ENCODE results near the gene MAP1LC3B.
"Not testable (repeated sequence)": the region's sequence is repeated elsewhere in the genome, so short reads cannot be mapped to it uniquely, and the experiment has no call there.

MAP1LC3B gene

DNA sequence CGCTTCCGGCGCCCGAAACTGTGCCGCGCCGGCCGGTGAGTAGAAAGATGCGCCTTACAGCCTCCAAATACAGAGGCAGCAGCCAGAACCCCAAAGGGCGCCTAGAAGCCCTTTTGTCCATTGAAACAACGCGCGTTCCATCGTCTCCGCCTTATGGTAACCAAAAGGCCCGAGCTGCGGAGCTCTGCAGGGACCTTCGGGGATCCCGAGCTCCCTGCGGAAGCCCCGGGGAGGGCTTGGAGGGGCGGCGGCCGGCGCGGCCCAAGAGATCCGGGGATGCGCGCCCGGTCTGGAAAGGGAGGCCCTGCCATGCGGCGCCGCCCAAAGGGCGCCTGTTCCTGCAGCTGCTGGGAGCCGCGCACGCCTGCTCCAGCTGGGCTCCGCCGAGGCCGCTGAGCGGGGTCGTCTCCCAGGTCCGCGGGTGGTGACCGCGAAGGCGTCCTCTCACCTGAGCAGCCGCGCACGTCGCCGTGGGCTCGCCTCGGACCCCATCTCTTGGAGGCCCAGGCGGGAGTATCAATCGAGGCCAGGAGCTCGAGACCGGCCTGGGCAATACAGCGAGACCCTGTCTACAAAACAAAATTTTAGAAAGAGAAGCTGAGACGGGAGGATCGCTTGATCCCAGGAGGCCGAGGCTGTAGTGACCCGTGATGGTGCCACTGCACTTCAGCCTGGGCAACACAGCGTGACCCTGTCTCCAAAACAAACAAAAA lies 7.8 kb upstream of the MAP1LC3B start:
- Histone ChIP-seq H2BK120ac (ENCODE audit: low read depth, low read length) (peak overlapping the region; percentile 51), H3K9me3 (replicated peaks in 1 of 2; ENCODE audit: control insufficient read depth in 2 of 2, insufficient read depth in 1 of 2, low read depth in 1 of 2, low read length in 2 of 2) (no peaks in the 10 kb centered on the region), H3K9ac (ENCODE audit: low read depth, low read length, poor library complexity) (peak overlapping the region; percentile 88), H3K14ac (ENCODE audit: low read length) (no peak overlapping the region), H3K4me2 (ENCODE audit: insufficient read depth, low read length, poor library complexity, severe bottlenecking) (peak overlapping the region; percentile 75), H3K4me3 (ENCODE audit: low read length in 2 of 2) (peak overlapping the region; percentile 66 to 89), H2BK5ac (ENCODE audit: low read length) (peak overlapping the region; percentile 20), H3K79me1 (ENCODE audit: low read depth, low read length) (peaks cover 8% of the 10 kb centered on the region), H4K91ac (ENCODE audit: low read depth, low read length, poor library complexity) (no peak overlapping the region), H3K4me1 (ENCODE audit: control insufficient read depth in 2 of 2, insufficient read depth in 1 of 2, low read depth in 1 of 2, low read length in 2 of 2) (peaks cover 4 to 23% of the 10 kb centered on the region in 2 donors), H3K18ac (ENCODE audit: low read length) (peak overlapping the region; percentile 82), H2BK12ac (ENCODE audit: low read length) (no peak overlapping the region), H2AFZ (ENCODE audit: low read length) (peak overlapping the region; percentile 98), H3K27me3 (ENCODE audit: control insufficient read depth in 3 of 3, insufficient read depth in 3 of 3, low read depth in 1 of 3, low read length in 3 of 3) (no peaks in the 10 kb centered on the region), H3K36me3 (replicated peaks in 1 of 2; ENCODE audit: control insufficient read depth in 2 of 2, insufficient read depth in 2 of 2, low read length in 2 of 2) (peaks cover 0 to 8% of the 10 kb centered on the region in 2 donors), H3K27ac (replicated peaks; ENCODE audit: low read length) (peak overlapping the region; percentile 94), H3K4ac (ENCODE audit: low read length) (no peak overlapping the region), H3K23ac (ENCODE audit: low read depth, low read length, poor library complexity) (peak overlapping the region; percentile 83), H2AK5ac (ENCODE audit: low read depth, low read length) (peak overlapping the region; percentile 71), H2BK15ac (ENCODE audit: low read length) (peak overlapping the region; percentile 25), H4K8ac (ENCODE audit: low read depth, low read length) (no peak overlapping the region)
- DNase-seq (ENCODE audit: low spot score): no peak
- no CpG with 5 or more reads among the region's 64 CpGs for WGBS, 2 donors (ENCODE audit: extremely low coverage in 2 of 2, insufficient read length in 2 of 2, insufficient replicate concordance in 1 of 2)

DNA sequence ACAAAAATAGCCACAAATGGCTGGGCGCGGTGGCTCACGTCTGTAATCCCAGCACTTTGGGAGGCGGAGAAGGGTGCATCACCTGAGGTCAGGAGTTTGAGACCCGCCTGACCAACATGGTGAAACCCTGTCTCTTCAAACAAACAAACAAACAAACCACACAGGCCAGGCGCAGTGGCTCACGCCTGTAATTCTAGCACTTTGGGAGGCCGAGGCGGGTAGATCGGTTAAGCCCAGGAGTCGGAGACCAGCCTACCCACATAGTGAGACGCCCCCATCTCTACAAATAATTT lies 7.3 kb upstream of the MAP1LC3B start:
- H2BK15ac ChIP-seq (ENCODE audit: low read length); H2BK12ac ChIP-seq (ENCODE audit: low read length); H3K23ac ChIP-seq (ENCODE audit: low read depth, low read length, poor library complexity); H3K14ac ChIP-seq (ENCODE audit: low read length); H3K9me3 ChIP-seq (replicated peaks in 1 of 2; ENCODE audit: control insufficient read depth in 2 of 2, insufficient read depth in 1 of 2, low read depth in 1 of 2, low read length in 2 of 2); H3K4ac ChIP-seq (ENCODE audit: low read length); H3K79me1 ChIP-seq (ENCODE audit: low read depth, low read length); H4K91ac ChIP-seq (ENCODE audit: low read depth, low read length, poor library complexity); H3K27me3 ChIP-seq (ENCODE audit: control insufficient read depth in 3 of 3, insufficient read depth in 3 of 3, low read depth in 1 of 3, low read length in 3 of 3); H4K8ac ChIP-seq (ENCODE audit: low read depth, low read length); DNase-seq (ENCODE audit: low spot score); H3K9ac ChIP-seq (ENCODE audit: low read depth, low read length, poor library complexity); H2BK5ac ChIP-seq (ENCODE audit: low read length); H3K36me3 ChIP-seq (replicated peaks in 1 of 2; ENCODE audit: control insufficient read depth in 2 of 2, insufficient read depth in 2 of 2, low read length in 2 of 2): not testable (repeated sequence)
- Histone ChIP-seq H3K18ac (ENCODE audit: low read length) (peak overlapping the region; percentile 66), H3K27ac (replicated peaks; ENCODE audit: low read length) (peak overlapping the region; percentile 94), H3K4me1 (ENCODE audit: control insufficient read depth in 2 of 2, insufficient read depth in 1 of 2, low read depth in 1 of 2, low read length in 2 of 2) (peaks cover 4 to 23% of the 10 kb centered on the region in 2 donors), H3K4me3 (ENCODE audit: low read length in 2 of 2) (peak overlapping the region; percentile 66 to 89), H2BK120ac (ENCODE audit: low read depth, low read length) (peak overlapping the region; percentile 51), H3K4me2 (ENCODE audit: insufficient read depth, low read length, poor library complexity, severe bottlenecking) (peak overlapping the region; percentile 75), H2AK5ac (ENCODE audit: low read depth, low read length) (peak overlapping the region; percentile 71), H2AFZ (ENCODE audit: low read length) (peak overlapping the region; percentile 98)
- WGBS, 2 donors (ENCODE audit: extremely low coverage in 2 of 2, insufficient read length in 2 of 2, insufficient replicate concordance in 1 of 2): no CpG with 5 or more reads among the region's 12 CpGs

DNA sequence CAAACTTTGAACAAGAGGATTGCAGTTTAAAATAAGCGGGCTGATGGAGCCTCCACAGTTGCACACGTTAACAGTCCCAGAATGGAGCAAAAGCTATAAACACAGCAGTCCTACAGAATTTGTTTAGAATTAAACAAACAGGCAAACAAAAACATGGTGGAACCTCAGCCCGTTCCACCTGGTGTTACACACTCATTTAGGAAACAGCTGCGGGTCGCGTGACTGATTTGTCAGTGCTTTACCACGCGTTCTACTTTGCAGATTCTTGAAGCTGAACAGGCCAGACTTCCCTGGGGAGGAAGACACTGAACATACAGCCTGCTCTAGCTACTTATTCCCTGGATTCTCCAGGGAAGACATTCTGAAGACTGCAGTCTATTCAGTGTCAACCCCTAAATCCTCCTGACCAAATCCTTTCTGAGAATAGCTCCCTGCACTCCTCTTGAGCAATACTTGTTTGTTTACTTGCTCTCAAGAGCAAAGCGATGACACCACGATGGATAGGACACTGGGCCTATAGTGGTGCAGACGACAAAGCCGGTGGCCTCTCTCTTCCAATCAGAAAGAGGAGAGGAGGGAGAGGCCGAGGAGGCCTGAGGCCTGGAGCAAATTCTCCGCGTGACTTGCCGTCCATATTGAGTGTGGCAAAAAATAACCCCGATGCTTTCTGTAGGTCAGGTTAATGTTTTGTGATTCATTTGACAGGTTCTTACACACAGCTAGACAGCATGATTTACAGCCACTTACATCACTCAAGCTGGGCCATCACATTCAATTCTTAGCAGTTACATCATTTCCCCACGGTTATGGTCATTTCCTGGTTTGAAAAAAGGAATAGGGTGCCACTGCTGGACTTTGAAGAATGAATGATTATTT lies 4.0 kb upstream of the MAP1LC3B start:
- peak overlapping the region; percentile 29 for H3K4me2 ChIP-seq (ENCODE audit: insufficient read depth, low read length, poor library complexity, severe bottlenecking)
- no peak overlapping the region for H3K14ac ChIP-seq (ENCODE audit: low read length)
- H3K23ac ChIP-seq (ENCODE audit: low read depth, low read length, poor library complexity): no peak overlapping the region
- WGBS, 2 donors (ENCODE audit: extremely low coverage in 2 of 2, insufficient read length in 2 of 2, insufficient replicate concordance in 1 of 2): no CpG with 5 or more reads among the region's 18 CpGs
- peak; percentile 86 for DNase-seq (ENCODE audit: low spot score)
- H4K8ac ChIP-seq (ENCODE audit: low read depth, low read length): no peak overlapping the region
- H2BK5ac ChIP-seq (ENCODE audit: low read length): no peak overlapping the region
- peaks cover 10 to 18% of the 10 kb centered on the region in 2 donors for H3K4me1 ChIP-seq (ENCODE audit: control insufficient read depth in 2 of 2, insufficient read depth in 1 of 2, low read depth in 1 of 2, low read length in 2 of 2)
- no peak overlapping the region for H4K91ac ChIP-seq (ENCODE audit: low read depth, low read length, poor library complexity)
- H3K4ac ChIP-seq (ENCODE audit: low read length): no peak overlapping the region
- peak overlapping the region; percentile 75 for H3K27ac ChIP-seq (replicated peaks; ENCODE audit: low read length)
- no peak overlapping the region for H2BK12ac ChIP-seq (ENCODE audit: low read length)
- peak overlapping the region; percentile 86 for H2AFZ ChIP-seq (ENCODE audit: low read length)
- H3K18ac ChIP-seq (ENCODE audit: low read length): no peak overlapping the region
- H2AK5ac ChIP-seq (ENCODE audit: low read depth, low read length): no peak overlapping the region
- H3K36me3 ChIP-seq (replicated peaks in 1 of 2; ENCODE audit: control insufficient read depth in 2 of 2, insufficient read depth in 2 of 2, low read length in 2 of 2): no peaks in the 10 kb centered on the region
- no peaks in the 10 kb centered on the region for H3K9me3 ChIP-seq (replicated peaks in 1 of 2; ENCODE audit: control insufficient read depth in 2 of 2, insufficient read depth in 1 of 2, low read depth in 1 of 2, low read length in 2 of 2)
- H2BK15ac ChIP-seq (ENCODE audit: low read length): no peak overlapping the region
- peaks cover 4% of the 10 kb centered on the region for H3K79me1 ChIP-seq (ENCODE audit: low read depth, low read length)
- H3K27me3 ChIP-seq (ENCODE audit: control insufficient read depth in 3 of 3, insufficient read depth in 3 of 3, low read depth in 1 of 3, low read length in 3 of 3): no peaks in the 10 kb centered on the region
- H3K4me3 ChIP-seq (ENCODE audit: low read length in 2 of 2): peak overlapping the region in 1 of 2 donors; percentile 42
- H3K9ac ChIP-seq (ENCODE audit: low read depth, low read length, poor library complexity): no peak overlapping the region
- H2BK120ac ChIP-seq (ENCODE audit: low read depth, low read length): no peak overlapping the region

DNA sequence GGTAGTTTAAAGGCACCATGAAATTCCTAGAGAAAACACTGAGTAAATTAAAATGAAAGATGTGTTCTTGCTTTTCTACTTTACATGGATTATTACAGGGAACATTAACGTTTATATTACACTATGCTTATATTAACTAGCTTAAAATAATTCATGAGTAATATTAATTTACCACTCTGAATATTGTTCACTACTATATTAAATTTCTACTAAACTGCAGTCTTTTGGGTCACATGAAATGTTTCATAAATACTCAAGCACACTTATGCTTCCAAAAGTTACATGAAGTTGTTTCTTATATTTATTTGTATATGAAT lies 3.4 kb upstream of the MAP1LC3B start:
- Histone ChIP-seq H3K4ac (ENCODE audit: low read length) (no peak overlapping the region), H2AK5ac (ENCODE audit: low read depth, low read length) (no peak overlapping the region), H3K4me3 (ENCODE audit: low read length in 2 of 2) (peak overlapping the region in 1 of 2 donors; percentile 42), H3K4me2 (ENCODE audit: insufficient read depth, low read length, poor library complexity, severe bottlenecking) (no peak overlapping the region), H3K23ac (ENCODE audit: low read depth, low read length, poor library complexity) (no peak overlapping the region), H4K8ac (ENCODE audit: low read depth, low read length) (no peak overlapping the region), H3K79me1 (ENCODE audit: low read depth, low read length) (peaks cover 2% of the 10 kb centered on the region), H2BK15ac (ENCODE audit: low read length) (no peak overlapping the region), H4K91ac (ENCODE audit: low read depth, low read length, poor library complexity) (no peak overlapping the region), H3K36me3 (replicated peaks in 1 of 2; ENCODE audit: control insufficient read depth in 2 of 2, insufficient read depth in 2 of 2, low read length in 2 of 2) (no peaks in the 10 kb centered on the region), H3K18ac (ENCODE audit: low read length) (no peak overlapping the region), H3K9me3 (replicated peaks in 1 of 2; ENCODE audit: control insufficient read depth in 2 of 2, insufficient read depth in 1 of 2, low read depth in 1 of 2, low read length in 2 of 2) (no peaks in the 10 kb centered on the region), H2AFZ (ENCODE audit: low read length) (peak overlapping the region; percentile 86), H3K27ac (replicated peaks; ENCODE audit: low read length) (no peak overlapping the region), H3K9ac (ENCODE audit: low read depth, low read length, poor library complexity) (no peak overlapping the region), H2BK12ac (ENCODE audit: low read length) (no peak overlapping the region), H2BK5ac (ENCODE audit: low read length) (no peak overlapping the region), H2BK120ac (ENCODE audit: low read depth, low read length) (no peak overlapping the region), H3K4me1 (ENCODE audit: control insufficient read depth in 2 of 2, insufficient read depth in 1 of 2, low read depth in 1 of 2, low read length in 2 of 2) (peaks cover 10 to 18% of the 10 kb centered on the region in 2 donors), H3K27me3 (ENCODE audit: control insufficient read depth in 3 of 3, insufficient read depth in 3 of 3, low read depth in 1 of 3, low read length in 3 of 3) (no peaks in the 10 kb centered on the region), H3K14ac (ENCODE audit: low read length) (no peak overlapping the region)
- no peak for DNase-seq (ENCODE audit: low spot score)
- no CpG with 5 or more reads among the region's 1 CpG for WGBS, 2 donors (ENCODE audit: extremely low coverage in 2 of 2, insufficient read length in 2 of 2, insufficient replicate concordance in 1 of 2)
